Right lobe of liver (tissue), 4 donors: ENCODE results near the gene TIGD2.

Experiments used
- POLR2A ChIP-seq: fragments of 450-650 bp; IDR thresholded peaks from one replicate; pipeline ENCODE4 v1.6.1; 2017; ENCODE audit warnings: antibody characterized with exemption, mild to moderate bottlenecking
- TF ChIP-seq, protein P1 (sequence below), 4 donors: fragments of 200-600 bp in 3 of 4; fragments of 450-650 bp in 1 of 4; IDR thresholded peaks; one replicate each; pipeline versions ENCODE4 v1.5.1 to v1.8.0; 2016 to 2022; ENCODE audit warnings: antibody characterized with exemption in 4 of 4, mild to moderate bottlenecking in 2 of 4
- donor health status: DM: no; HTN: no; CAD: no.
- donor health status: DM: no; HTN: no; CAD: no.
- donor health status: DM: no; HTN: yes; CAD: no.

DNA sequence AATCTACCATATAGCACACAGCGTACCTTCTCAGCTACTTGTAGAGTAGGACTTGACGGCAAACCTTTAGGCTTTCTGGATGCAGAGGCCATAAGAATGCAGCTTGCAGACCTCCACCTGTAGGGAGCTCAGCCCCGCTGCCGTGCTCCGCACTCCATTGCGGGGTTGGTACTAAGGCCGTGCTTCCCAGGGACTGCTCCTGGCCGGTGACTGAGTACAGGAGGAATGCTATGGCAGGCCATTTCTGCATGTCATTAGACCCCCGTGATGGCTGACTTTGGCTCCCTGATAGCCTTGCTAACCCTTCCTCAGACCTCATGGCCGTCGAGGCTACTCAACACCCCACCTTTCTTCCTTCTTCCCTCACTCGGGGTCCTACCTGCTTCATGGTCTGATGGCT is 26.4 kb downstream of the TIGD2 start:
- no peak for TF ChIP-seq POLR2A
- TF ChIP-seq, protein P1, sequence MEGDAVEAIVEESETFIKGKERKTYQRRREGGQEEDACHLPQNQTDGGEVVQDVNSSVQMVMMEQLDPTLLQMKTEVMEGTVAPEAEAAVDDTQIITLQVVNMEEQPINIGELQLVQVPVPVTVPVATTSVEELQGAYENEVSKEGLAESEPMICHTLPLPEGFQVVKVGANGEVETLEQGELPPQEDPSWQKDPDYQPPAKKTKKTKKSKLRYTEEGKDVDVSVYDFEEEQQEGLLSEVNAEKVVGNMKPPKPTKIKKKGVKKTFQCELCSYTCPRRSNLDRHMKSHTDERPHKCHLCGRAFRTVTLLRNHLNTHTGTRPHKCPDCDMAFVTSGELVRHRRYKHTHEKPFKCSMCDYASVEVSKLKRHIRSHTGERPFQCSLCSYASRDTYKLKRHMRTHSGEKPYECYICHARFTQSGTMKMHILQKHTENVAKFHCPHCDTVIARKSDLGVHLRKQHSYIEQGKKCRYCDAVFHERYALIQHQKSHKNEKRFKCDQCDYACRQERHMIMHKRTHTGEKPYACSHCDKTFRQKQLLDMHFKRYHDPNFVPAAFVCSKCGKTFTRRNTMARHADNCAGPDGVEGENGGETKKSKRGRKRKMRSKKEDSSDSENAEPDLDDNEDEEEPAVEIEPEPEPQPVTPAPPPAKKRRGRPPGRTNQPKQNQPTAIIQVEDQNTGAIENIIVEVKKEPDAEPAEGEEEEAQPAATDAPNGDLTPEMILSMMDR (IDR thresholded peaks at IDR 0.05): no peak
